GM21737 (cell line): ENCODE measurements around the gene ZNF816.
A peak's percentile ranks its signal among the peaks of the same experiment; 100 is the strongest.
"Not testable (repeated sequence)": the region's sequence is repeated elsewhere in the genome, so short reads cannot be mapped to it uniquely, and the experiment has no call there.

Source experiments
- ATAC-seq: cut with Tn5 transposase; IDR thresholded peaks from one replicate; pipeline ENCODE4 v1.9.1; 2021; ENCODE audit warnings: mild to moderate bottlenecking, moderate library complexity; ENCODE audit not compliant: unreplicated experiment

The ZNF816 gene

GRCh38 chr19:52962394-52963246 lies at the start of gene ZNF816:
Gene ZNF816 (minus strand): TSS chr19:52962881. CDS start chr19:52956089, 6,792 bp downstream.
- peak; percentile 98 for ATAC-seq

- ATAC-seq = no peak
These were observed 49.3 kb upstream of the ZNF816 start for GRCh38 chr19:53012006-53012405.

GRCh38 chr19:53010494-53010893 lies 47.8 kb upstream of the ZNF816 start:
- no peak for ATAC-seq

- no peak for ATAC-seq
These were observed 45.5 kb upstream of the ZNF816 start for GRCh38 chr19:53008061-53008778.

- ATAC-seq = no peak
These were observed 44.9 kb upstream of the ZNF816 start for GRCh38 chr19:53007606-53008005.

GRCh38 chr19:53007200-53007599 lies 44.5 kb upstream of the ZNF816 start:
- no peak for ATAC-seq

GRCh38 chr19:53004242-53004641 lies 41.6 kb upstream of the ZNF816 start:
- ATAC-seq = no peak

- ATAC-seq = no peak
These were observed 39.8 kb upstream of the ZNF816 start for GRCh38 chr19:53002479-53002878.

- ATAC-seq = no peak
These were observed 35.3 kb upstream of the ZNF816 start for GRCh38 chr19:52997975-52998374.

GRCh38 chr19:52995711-52996110 lies 33.0 kb upstream of the ZNF816 start:
- ATAC-seq = no peak

- no peak for ATAC-seq
These were observed 30.9 kb upstream of the ZNF816 start for GRCh38 chr19:52993342-52994178.

GRCh38 chr19:52992109-52993004 lies 29.7 kb upstream of the ZNF816 start:
- no peak for ATAC-seq

GRCh38 chr19:52991484-52991883 lies 28.8 kb upstream of the ZNF816 start:
- no peak for ATAC-seq

GRCh38 chr19:52990759-52991418 lies 28.2 kb upstream of the ZNF816 start:
- ATAC-seq = no peak

- no peak for ATAC-seq
These were observed 25.8 kb upstream of the ZNF816 start for GRCh38 chr19:52988506-52988905.

GRCh38 chr19:52987221-52987620 lies 24.5 kb upstream of the ZNF816 start:
- no peak for ATAC-seq

- not testable (repeated sequence) for ATAC-seq
These were observed 20.5 kb upstream of the ZNF816 start for GRCh38 chr19:52983167-52983566.

GRCh38 chr19:52981329-52981728 lies 18.6 kb upstream of the ZNF816 start:
- ATAC-seq = no peak

- ATAC-seq = no peak
These were observed 5.1 kb upstream of the ZNF816 start for GRCh38 chr19:52967772-52968171.

GRCh38 chr19:52963247-52963618 lies 552 bp upstream of the ZNF816 start:
- ATAC-seq = peak; percentile 27
